COR-L47 (cell line): ENCODE data around the gene UBTD1.
"Not testable (repeated sequence)": the region's sequence is repeated elsewhere in the genome, so short reads cannot be mapped to it uniquely, and the experiment has no call there.

Experiments used
- DNase-seq: peaks from one replicate; lab custom pipeline; 2025; lab: John Stamatoyannopoulos, UW

UBTD1 gene

GRCh38 chr10:97498841-97499560 is at the start of gene UBTD1:
UBTD1 (plus strand) TSS chr10:97498924; CDS start chr10:97499204, 280 bp downstream.
- no peak for DNase-seq

- DNase-seq: no peak
Observed at GRCh38 chr10:97450828-97451227, 47.9 kb upstream of the UBTD1 start.

GRCh38 chr10:97451605-97452004 is 47.1 kb upstream of the UBTD1 start:
- no peak for DNase-seq

- no peak for DNase-seq
Observed at GRCh38 chr10:97452352-97452751, 46.4 kb upstream of the UBTD1 start.

GRCh38 chr10:97454330-97455036 is 44.2 kb upstream of the UBTD1 start:
- DNase-seq: no peak

GRCh38 chr10:97456034-97456685 is 42.6 kb upstream of the UBTD1 start:
- DNase-seq: no peak

- no peak for DNase-seq
Observed at GRCh38 chr10:97456686-97457065, 42.0 kb upstream of the UBTD1 start.

GRCh38 chr10:97459111-97459510 is 39.6 kb upstream of the UBTD1 start:
- DNase-seq: no peak

- DNase-seq: no peak
Observed at GRCh38 chr10:97459933-97460332, 38.8 kb upstream of the UBTD1 start.

GRCh38 chr10:97462309-97462708 is 36.4 kb upstream of the UBTD1 start:
- DNase-seq: no peak

- no peak for DNase-seq
Observed at GRCh38 chr10:97463363-97464132, 35.2 kb upstream of the UBTD1 start.

GRCh38 chr10:97464226-97464625 is 34.5 kb upstream of the UBTD1 start:
- no peak for DNase-seq

GRCh38 chr10:97465982-97466381 is 32.7 kb upstream of the UBTD1 start:
- DNase-seq: no peak

GRCh38 chr10:97466755-97467154 is 32.0 kb upstream of the UBTD1 start:
- no peak for DNase-seq

GRCh38 chr10:97468162-97468561 is 30.6 kb upstream of the UBTD1 start:
- DNase-seq: no peak

- not testable (repeated sequence) for DNase-seq
Observed at GRCh38 chr10:97468781-97469180, 29.9 kb upstream of the UBTD1 start.

- no peak for DNase-seq
Observed at GRCh38 chr10:97474918-97475317, 23.8 kb upstream of the UBTD1 start.

GRCh38 chr10:97475936-97476594 is 22.7 kb upstream of the UBTD1 start:
- DNase-seq: no peak

GRCh38 chr10:97479410-97479809 is 19.3 kb upstream of the UBTD1 start:
- DNase-seq: not testable (repeated sequence)

- no peak for DNase-seq
Observed at GRCh38 chr10:97479939-97480338, 18.8 kb upstream of the UBTD1 start.

- no peak for DNase-seq
Observed at GRCh38 chr10:97481071-97481470, 17.7 kb upstream of the UBTD1 start.

- DNase-seq: no peak
Observed at GRCh38 chr10:97482381-97482780, 16.3 kb upstream of the UBTD1 start.
